Mesendoderm (in vitro differentiated cells): ENCODE data around the gene ZNF337.
"Not testable (repeated sequence)": the region's sequence is repeated elsewhere in the genome, so short reads cannot be mapped to it uniquely, and the experiment has no call there.

Experiments
- DNase-seq: peaks from one replicate; pipeline ENCODE4 v3.0.0; 2013
- H2AK5ac ChIP-seq: 2 replicates; pipeline ENCODE4 v1.6.1; 2013; ENCODE audit warnings: low read length, inconsistent platforms
- H2BK120ac ChIP-seq: 2 replicates; pipeline ENCODE4 v1.6.1; 2013; ENCODE audit warnings: low read depth, mild to moderate bottlenecking, low read length, moderate library complexity, mixed read lengths
- H2BK15ac ChIP-seq: replicated peaks from 2 replicates; pipeline ENCODE4 v1.6.1; 2013; ENCODE audit warnings: low read depth, mild to moderate bottlenecking, moderate library complexity
- H2BK5ac ChIP-seq: 2 replicates; pipeline ENCODE4 v1.6.1; 2013; ENCODE audit warnings: low read length, inconsistent platforms
- H3K18ac ChIP-seq: 2 replicates; pipeline ENCODE4 v1.6.1; 2013; ENCODE audit warnings: mild to moderate bottlenecking, low read length, mixed read lengths
- H3K23ac ChIP-seq: one replicate; pipeline ENCODE4 v1.6.1; 2013; ENCODE audit warnings: low read length
- H3K27ac ChIP-seq: 2 replicates; pipeline ENCODE4 v1.5.1; 2013; ENCODE audit warnings: low read depth, mild to moderate bottlenecking, inconsistent platforms, low read length, moderate library complexity
- H3K27me3 ChIP-seq: 2 replicates; pipeline ENCODE4 v1.6.1; 2013; ENCODE audit warnings: low read length, control low read depth, mild to moderate bottlenecking, inconsistent platforms; ENCODE audit not compliant: insufficient read depth, poor library complexity
- H3K36me3 ChIP-seq: 2 replicates; pipeline ENCODE4 v1.6.1; 2013; ENCODE audit warnings: low read length, inconsistent platforms; ENCODE audit not compliant: control insufficient read depth, insufficient read depth
- H3K4ac ChIP-seq: one replicate; pipeline ENCODE4 v1.6.1; 2013; ENCODE audit warnings: low read depth, mild to moderate bottlenecking, low read length, moderate library complexity
- H3K4me1 ChIP-seq: 2 replicates; pipeline ENCODE4 v1.6.1; 2013; ENCODE audit warnings: low read depth, low read length, inconsistent platforms; ENCODE audit not compliant: control insufficient read depth
- H3K4me2 ChIP-seq: 2 replicates; pipeline ENCODE4 v1.6.1; 2013; ENCODE audit warnings: low read length
- H3K4me3 ChIP-seq: 2 replicates; pipeline ENCODE4 v1.5.1; 2013; ENCODE audit warnings: mild to moderate bottlenecking, low read length
- H3K56ac ChIP-seq: one replicate; pipeline ENCODE4 v1.6.1; 2013; ENCODE audit warnings: low read length
- H3K79me1 ChIP-seq: 2 replicates; pipeline ENCODE4 v1.6.1; 2013; ENCODE audit warnings: low read length, inconsistent platforms
- H3K79me2 ChIP-seq: 2 replicates; pipeline ENCODE4 v1.6.1; 2013; ENCODE audit warnings: mild to moderate bottlenecking, low read length; ENCODE audit not compliant: control insufficient read depth, insufficient read depth
- H3K9ac ChIP-seq: 2 replicates; pipeline ENCODE4 v1.6.1; 2013; ENCODE audit warnings: low read length, inconsistent platforms
- H4K5ac ChIP-seq: one replicate; pipeline ENCODE4 v1.6.1; 2013; ENCODE audit warnings: low read length
- H4K8ac ChIP-seq: one replicate; pipeline ENCODE4 v1.6.1; 2013; ENCODE audit warnings: low read depth, mild to moderate bottlenecking, control low read depth, low read length, moderate library complexity
- WGBS: extraction: QIAGEN DNeasy Blood & Tissue Kit; methylation state at CpG from one replicate; pipeline ENCODE4 v1.1.7; 2013; ENCODE audit warnings: low lambda C conversion rate, missing lambda C conversion rate; ENCODE audit not compliant: insufficient coverage; ENCODE audit errors: extremely low coverage; 5-methylcytosine and 5-hydroxymethylcytosine counted together

The ZNF337 gene

GRCh38 chr20:25723975-25724374 lies 27.3 kb upstream of the ZNF337 start:
- no peak overlapping the region for H3K56ac ChIP-seq
- WGBS, result no CpG with 5 or more reads among the region's 2 CpGs
- H3K27ac ChIP-seq, result no peak overlapping the region
- no peak overlapping the region for H3K4ac ChIP-seq
- no peak overlapping the region for H4K5ac ChIP-seq
- no peak overlapping the region for H3K4me2 ChIP-seq
- H2BK120ac ChIP-seq, result no peak overlapping the region
- H3K18ac ChIP-seq, result no peak overlapping the region
- no peaks in the 10 kb centered on the region for H3K79me2 ChIP-seq
- no peak overlapping the region for H4K8ac ChIP-seq
- H3K9ac ChIP-seq, result no peak overlapping the region
- H3K4me3 ChIP-seq, result no peak overlapping the region
- no peak overlapping the region for H2BK5ac ChIP-seq
- no peaks in the 10 kb centered on the region for H3K27me3 ChIP-seq
- H3K23ac ChIP-seq, result no peak overlapping the region
- H3K36me3 ChIP-seq, result no peaks in the 10 kb centered on the region
- no peak overlapping the region for H2BK15ac ChIP-seq
- no peak overlapping the region for H2AK5ac ChIP-seq
- DNase-seq, result no peak
- H3K4me1 ChIP-seq, result no peaks in the 10 kb centered on the region
- H3K79me1 ChIP-seq, result no peaks in the 10 kb centered on the region

GRCh38 chr20:25720285-25720684 lies 23.6 kb upstream of the ZNF337 start:
- Histone ChIP-seq H2BK5ac (no peak overlapping the region), H3K4me3 (no peak overlapping the region), H3K18ac (no peak overlapping the region), H4K8ac (no peak overlapping the region), H3K27ac (no peak overlapping the region), H3K23ac (no peak overlapping the region), H3K4ac (no peak overlapping the region), H2BK120ac (no peak overlapping the region), H2BK15ac (no peak overlapping the region), H3K9ac (no peak overlapping the region), H3K36me3 (no peaks in the 10 kb centered on the region), H3K56ac (no peak overlapping the region), H3K4me2 (no peak overlapping the region), H3K27me3 (no peaks in the 10 kb centered on the region), H2AK5ac (no peak overlapping the region), H3K4me1 (no peaks in the 10 kb centered on the region), H3K79me1 (no peaks in the 10 kb centered on the region), H3K79me2 (no peaks in the 10 kb centered on the region), H4K5ac (no peak overlapping the region)
- no CpG with 5 or more reads among the region's 7 CpGs for WGBS
- no peak for DNase-seq

GRCh38 chr20:25718896-25719809 lies 22.5 kb upstream of the ZNF337 start:
- H3K4me1 ChIP-seq, H3K56ac ChIP-seq, H3K36me3 ChIP-seq, H3K9ac ChIP-seq, H2BK120ac ChIP-seq, H2AK5ac ChIP-seq, H3K18ac ChIP-seq, H4K5ac ChIP-seq, H3K27ac ChIP-seq, H3K23ac ChIP-seq, H4K8ac ChIP-seq, H3K79me1 ChIP-seq, H3K27me3 ChIP-seq, H2BK15ac ChIP-seq, H3K4me2 ChIP-seq, H2BK5ac ChIP-seq, H3K4ac ChIP-seq, H3K79me2 ChIP-seq, DNase-seq, H3K4me3 ChIP-seq: not testable (repeated sequence)
- no CpG with 5 or more reads among the region's 20 CpGs for WGBS

- no peaks in the 10 kb centered on the region for H3K79me2 ChIP-seq
- no peaks in the 10 kb centered on the region for H3K4me1 ChIP-seq
- H3K79me1 ChIP-seq, result no peaks in the 10 kb centered on the region
- DNase-seq, result no peak
- H2BK15ac ChIP-seq, result no peak overlapping the region
- H3K23ac ChIP-seq, result no peak overlapping the region
- no peak overlapping the region for H3K27ac ChIP-seq
- no peak overlapping the region for H2BK120ac ChIP-seq
- no peak overlapping the region for H4K5ac ChIP-seq
- H3K56ac ChIP-seq, result no peak overlapping the region
- H3K4ac ChIP-seq, result no peak overlapping the region
- no peak overlapping the region for H3K18ac ChIP-seq
- no peaks in the 10 kb centered on the region for H3K36me3 ChIP-seq
- H3K9ac ChIP-seq, result no peak overlapping the region
- H4K8ac ChIP-seq, result no peak overlapping the region
- H2BK5ac ChIP-seq, result no peak overlapping the region
- H2AK5ac ChIP-seq, result no peak overlapping the region
- H3K4me3 ChIP-seq, result no peak overlapping the region
- no peak overlapping the region for H3K4me2 ChIP-seq
- H3K27me3 ChIP-seq, result no peaks in the 10 kb centered on the region
Observed at GRCh38 chr20:25707695-25708094, 11.0 kb upstream of the ZNF337 start.

GRCh38 chr20:25706793-25707192 lies 10.1 kb upstream of the ZNF337 start:
- WGBS, result no CpG with 5 or more reads among the region's 6 CpGs
- H3K23ac ChIP-seq, result no peak overlapping the region
- no peak overlapping the region for H2BK120ac ChIP-seq
- no peaks in the 10 kb centered on the region for H3K79me2 ChIP-seq
- no peak overlapping the region for H2BK15ac ChIP-seq
- H3K79me1 ChIP-seq, result no peaks in the 10 kb centered on the region
- H4K5ac ChIP-seq, result no peak overlapping the region
- no peak overlapping the region for H3K27ac ChIP-seq
- no peak overlapping the region for H3K18ac ChIP-seq
- no peaks in the 10 kb centered on the region for H3K27me3 ChIP-seq
- no peak overlapping the region for H2AK5ac ChIP-seq
- no peak overlapping the region for H3K9ac ChIP-seq
- no peaks in the 10 kb centered on the region for H3K36me3 ChIP-seq
- no peak overlapping the region for H2BK5ac ChIP-seq
- no peaks in the 10 kb centered on the region for H3K4me1 ChIP-seq
- no peak overlapping the region for H3K4me2 ChIP-seq
- H3K56ac ChIP-seq, result no peak overlapping the region
- no peak for DNase-seq
- no peak overlapping the region for H4K8ac ChIP-seq
- H3K4ac ChIP-seq, result no peak overlapping the region
- no peak overlapping the region for H3K4me3 ChIP-seq

GRCh38 chr20:25705830-25706351 lies 9.2 kb upstream of the ZNF337 start:
- H3K79me2 ChIP-seq, result no peaks in the 10 kb centered on the region
- no peak overlapping the region for H3K56ac ChIP-seq
- no peak overlapping the region for H3K4me3 ChIP-seq
- no peak overlapping the region for H2AK5ac ChIP-seq
- H3K27me3 ChIP-seq, result no peaks in the 10 kb centered on the region
- H2BK120ac ChIP-seq, result no peak overlapping the region
- H3K18ac ChIP-seq, result no peak overlapping the region
- no peak overlapping the region for H4K5ac ChIP-seq
- H3K9ac ChIP-seq, result no peak overlapping the region
- H3K23ac ChIP-seq, result no peak overlapping the region
- DNase-seq, result no peak
- no peak overlapping the region for H4K8ac ChIP-seq
- H3K4me1 ChIP-seq, result no peaks in the 10 kb centered on the region
- H2BK5ac ChIP-seq, result no peak overlapping the region
- no peak overlapping the region for H2BK15ac ChIP-seq
- no peak overlapping the region for H3K4ac ChIP-seq
- H3K4me2 ChIP-seq, result no peak overlapping the region
- no peaks in the 10 kb centered on the region for H3K36me3 ChIP-seq
- no peak overlapping the region for H3K27ac ChIP-seq
- no peaks in the 10 kb centered on the region for H3K79me1 ChIP-seq
